A549 (cell line): Measurements from ENCODE around the gene KIF13A.

ENCODE experiments used
- CTCF ChIP-seq: fragments of >200 bp; sonication (Bioruptor Twin); formaldehyde crosslinking; IDR thresholded peaks from 3 replicates; pipeline ENCODE4 v1.5.1; 2016
- TF ChIP-seq, protein P1 (sequence below): fragments of 250-450 bp; sonication (Bioruptor Pico); IDR thresholded peaks from 2 replicates; pipeline ENCODE4 v1.5.0; 2021; ENCODE audit warnings: mild to moderate bottlenecking, moderate library complexity, borderline replicate concordance

DNA sequence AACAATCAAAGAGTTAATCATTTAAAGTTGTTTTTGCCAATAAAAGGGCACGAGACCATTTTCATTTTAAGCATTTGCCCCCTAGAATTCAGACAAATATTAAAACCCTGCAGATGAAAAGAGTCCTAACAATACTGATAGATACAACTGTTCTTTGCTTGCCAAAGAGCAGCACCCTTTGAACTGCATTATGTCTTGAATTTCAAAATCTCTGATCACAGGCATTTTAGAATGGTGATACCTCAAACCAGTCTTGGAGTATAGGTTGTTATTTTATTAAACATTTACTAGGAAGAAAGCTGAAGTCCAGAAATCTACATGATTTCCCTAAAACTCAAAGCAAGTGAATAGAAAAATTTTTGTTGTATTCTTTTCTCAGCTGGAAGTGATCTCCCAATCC lies 108.7 kb downstream of the KIF13A start:
- TF ChIP-seq CTCF, result no peak
- TF ChIP-seq, protein P1, sequence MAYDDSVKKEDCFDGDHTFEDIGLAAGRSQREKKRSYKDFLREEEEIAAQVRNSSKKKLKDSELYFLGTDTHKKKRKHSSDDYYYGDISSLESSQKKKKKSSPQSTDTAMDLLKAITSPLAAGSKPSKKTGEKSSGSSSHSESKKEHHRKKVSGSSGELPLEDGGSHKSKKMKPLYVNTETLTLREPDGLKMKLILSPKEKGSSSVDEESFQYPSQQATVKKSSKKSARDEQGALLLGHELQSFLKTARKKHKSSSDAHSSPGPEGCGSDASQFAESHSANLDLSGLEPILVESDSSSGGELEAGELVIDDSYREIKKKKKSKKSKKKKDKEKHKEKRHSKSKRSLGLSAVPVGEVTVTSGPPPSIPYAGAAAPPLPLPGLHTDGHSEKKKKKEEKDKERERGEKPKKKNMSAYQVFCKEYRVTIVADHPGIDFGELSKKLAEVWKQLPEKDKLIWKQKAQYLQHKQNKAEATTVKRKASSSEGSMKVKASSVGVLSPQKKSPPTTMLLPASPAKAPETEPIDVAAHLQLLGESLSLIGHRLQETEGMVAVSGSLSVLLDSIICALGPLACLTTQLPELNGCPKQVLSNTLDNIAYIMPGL (CRISPR knock-in tag), result no peak
